Measurements from ENCODE around the gene SSBP4. TPM values are rescaled to one million over a fixed set of nuclear protein-coding genes. Genes with fewer than 3 reads are reported as not detected.

Gene SSBP4
- total RNA-seq, 6 donors from 2014 or later: 52.0 to 157 (median 84.1) TPM

- peak overlapping the region in 3 of 4 donors; percentile 61 to 83 (median 71) for H3K27ac ChIP-seq
- WGBS, 2 donors: 92% methylated on average over 6 of the region's 6 CpGs; no CpG with 5 or more reads in 1 of the 2 donors
- H3K4me1 ChIP-seq: peaks cover 41 to 57% (median 48%) of the 10 kb centered on the region in 4 donors
- DNase-seq (no peak), ATAC-seq (ENCODE audit: low FRiP score in 2 of 2) (no peak)
- TF ChIP-seq POLR2AphosphoS5 (IDR thresholded peaks at IDR 0.05) (no peak), EP300 (IDR thresholded peaks at IDR 0.05) (no peak), POLR2A (IDR thresholded peaks at IDR 0.05) (no peak)
- TF ChIP-seq, protein P1, sequence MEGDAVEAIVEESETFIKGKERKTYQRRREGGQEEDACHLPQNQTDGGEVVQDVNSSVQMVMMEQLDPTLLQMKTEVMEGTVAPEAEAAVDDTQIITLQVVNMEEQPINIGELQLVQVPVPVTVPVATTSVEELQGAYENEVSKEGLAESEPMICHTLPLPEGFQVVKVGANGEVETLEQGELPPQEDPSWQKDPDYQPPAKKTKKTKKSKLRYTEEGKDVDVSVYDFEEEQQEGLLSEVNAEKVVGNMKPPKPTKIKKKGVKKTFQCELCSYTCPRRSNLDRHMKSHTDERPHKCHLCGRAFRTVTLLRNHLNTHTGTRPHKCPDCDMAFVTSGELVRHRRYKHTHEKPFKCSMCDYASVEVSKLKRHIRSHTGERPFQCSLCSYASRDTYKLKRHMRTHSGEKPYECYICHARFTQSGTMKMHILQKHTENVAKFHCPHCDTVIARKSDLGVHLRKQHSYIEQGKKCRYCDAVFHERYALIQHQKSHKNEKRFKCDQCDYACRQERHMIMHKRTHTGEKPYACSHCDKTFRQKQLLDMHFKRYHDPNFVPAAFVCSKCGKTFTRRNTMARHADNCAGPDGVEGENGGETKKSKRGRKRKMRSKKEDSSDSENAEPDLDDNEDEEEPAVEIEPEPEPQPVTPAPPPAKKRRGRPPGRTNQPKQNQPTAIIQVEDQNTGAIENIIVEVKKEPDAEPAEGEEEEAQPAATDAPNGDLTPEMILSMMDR (IDR thresholded peaks at IDR 0.05): no peak
- no peaks in the 10 kb centered on the region for H3K27me3 ChIP-seq
- H3K9me3 ChIP-seq: no peaks in the 10 kb centered on the region
- no peak overlapping the region for H3K4me3 ChIP-seq
- H3K36me3 ChIP-seq: peaks cover 0 to 38% (median 18%) of the 10 kb centered on the region in 4 donors
Observed at GRCh38 chr19:18465964-18466339, 46.8 kb downstream of the SSBP4 start.

- ATAC-seq (ENCODE audit: low FRiP score in 2 of 2) (no peak), DNase-seq (peak in 1 of 2 donors; percentile 68)
- TF ChIP-seq POLR2A (IDR thresholded peaks at IDR 0.05): no peak
- TF ChIP-seq EP300 (IDR thresholded peaks at IDR 0.05): no peak
- no peak for TF ChIP-seq POLR2AphosphoS5 (IDR thresholded peaks at IDR 0.05)
- TF ChIP-seq, protein P1 (IDR thresholded peaks at IDR 0.05): no peak
- Histone ChIP-seq H3K9me3 (no peaks in the 10 kb centered on the region), H3K27me3 (no peaks in the 10 kb centered on the region), H3K4me1 (peaks cover 40 to 57% (median 45%) of the 10 kb centered on the region in 4 donors), H3K27ac (peak overlapping the region in 3 of 4 donors; percentile 61 to 83 (median 71)), H3K36me3 (peaks cover 0 to 38% (median 15%) of the 10 kb centered on the region in 4 donors), H3K4me3 (no peak overlapping the region)
- WGBS, 2 donors: 91 to 100% methylated on average over 2 to 11 of the region's 11 CpGs
Observed at GRCh38 chr19:18466354-18466753, 47.2 kb downstream of the SSBP4 start.

DNA sequence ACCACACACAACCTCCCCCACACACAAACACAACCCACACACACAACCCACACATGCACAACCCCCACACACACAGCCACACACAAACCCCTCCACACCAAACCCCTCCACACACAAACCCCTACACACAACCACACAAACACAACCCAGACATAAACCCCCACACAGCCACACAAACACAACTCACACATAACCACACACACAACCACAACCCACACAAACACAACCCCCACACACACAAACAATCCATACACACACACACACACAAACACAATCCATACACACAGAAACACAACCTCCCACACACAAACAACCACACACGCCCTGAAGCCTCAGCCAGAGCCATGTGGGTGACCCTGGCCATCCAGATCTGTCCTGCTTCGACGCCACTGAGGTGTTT, 48.8 kb downstream of the SSBP4 start:
- Histone ChIP-seq H3K27me3 (no peaks in the 10 kb centered on the region), H3K4me3 (no peak overlapping the region), H3K27ac (no peak overlapping the region), H3K36me3 (peaks cover 0 to 37% (median 15%) of the 10 kb centered on the region in 4 donors), H3K9me3 (no peaks in the 10 kb centered on the region), H3K4me1 (peaks cover 40 to 57% (median 45%) of the 10 kb centered on the region in 4 donors)
- no peak for TF ChIP-seq EP300 (IDR thresholded peaks at IDR 0.05)
- TF ChIP-seq POLR2AphosphoS5 (IDR thresholded peaks at IDR 0.05): no peak
- no peak for TF ChIP-seq POLR2A (IDR thresholded peaks at IDR 0.05)
- TF ChIP-seq, protein P1 (IDR thresholded peaks at IDR 0.05): no peak
- DNase-seq: no peak
- ATAC-seq (ENCODE audit: low FRiP score in 2 of 2): no peak
- 92 to 98% methylated on average over 3 of the region's 3 CpGs for WGBS, 2 donors

GRCh38 chr19:18468517-18468916, 49.3 kb downstream of the SSBP4 start:
- Histone ChIP-seq H3K9me3 (no peaks in the 10 kb centered on the region), H3K27me3 (no peaks in the 10 kb centered on the region), H3K36me3 (peaks cover 0 to 37% (median 15%) of the 10 kb centered on the region in 4 donors), H3K4me3 (no peak overlapping the region), H3K27ac (peak overlapping the region in 1 of 4 donors; percentile 49), H3K4me1 (peaks cover 41 to 61% (median 47%) of the 10 kb centered on the region in 4 donors)
- DNase-seq (peak in 1 of 2 donors; percentile 33), ATAC-seq (ENCODE audit: low FRiP score in 2 of 2) (no peak)
- WGBS, 2 donors: 75 to 94% methylated on average over 2 of the region's 3 CpGs
- TF ChIP-seq POLR2AphosphoS5 (IDR thresholded peaks at IDR 0.05) (no peak), EP300 (IDR thresholded peaks at IDR 0.05) (no peak), POLR2A (IDR thresholded peaks at IDR 0.05) (no peak)
- TF ChIP-seq, protein P1 (IDR thresholded peaks at IDR 0.05): no peak
